ENCODE data around the gene NKX1-1.

DNA sequence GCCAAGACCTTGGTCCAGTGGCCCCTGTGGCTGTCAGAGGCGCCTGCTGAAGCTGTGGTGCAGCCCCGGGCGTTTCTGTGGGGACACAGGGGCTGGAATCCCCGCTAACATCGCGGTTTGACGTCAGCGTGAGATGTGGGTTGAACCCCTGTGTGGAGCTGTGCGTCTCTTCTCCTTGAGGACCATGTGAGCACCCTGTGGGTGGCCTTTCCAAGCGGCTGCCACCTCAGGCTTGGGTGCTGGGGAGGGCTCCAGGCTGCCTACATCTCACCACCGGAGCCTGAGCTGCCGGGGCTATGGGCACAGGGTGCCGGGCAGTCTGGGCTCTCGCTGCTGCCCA lies 31.6 kb downstream of the NKX1-1 start:
- TF ChIP-seq, protein P1, sequence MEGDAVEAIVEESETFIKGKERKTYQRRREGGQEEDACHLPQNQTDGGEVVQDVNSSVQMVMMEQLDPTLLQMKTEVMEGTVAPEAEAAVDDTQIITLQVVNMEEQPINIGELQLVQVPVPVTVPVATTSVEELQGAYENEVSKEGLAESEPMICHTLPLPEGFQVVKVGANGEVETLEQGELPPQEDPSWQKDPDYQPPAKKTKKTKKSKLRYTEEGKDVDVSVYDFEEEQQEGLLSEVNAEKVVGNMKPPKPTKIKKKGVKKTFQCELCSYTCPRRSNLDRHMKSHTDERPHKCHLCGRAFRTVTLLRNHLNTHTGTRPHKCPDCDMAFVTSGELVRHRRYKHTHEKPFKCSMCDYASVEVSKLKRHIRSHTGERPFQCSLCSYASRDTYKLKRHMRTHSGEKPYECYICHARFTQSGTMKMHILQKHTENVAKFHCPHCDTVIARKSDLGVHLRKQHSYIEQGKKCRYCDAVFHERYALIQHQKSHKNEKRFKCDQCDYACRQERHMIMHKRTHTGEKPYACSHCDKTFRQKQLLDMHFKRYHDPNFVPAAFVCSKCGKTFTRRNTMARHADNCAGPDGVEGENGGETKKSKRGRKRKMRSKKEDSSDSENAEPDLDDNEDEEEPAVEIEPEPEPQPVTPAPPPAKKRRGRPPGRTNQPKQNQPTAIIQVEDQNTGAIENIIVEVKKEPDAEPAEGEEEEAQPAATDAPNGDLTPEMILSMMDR (IDR thresholded peaks at IDR 0.05) = no peak
- TF ChIP-seq EZH2phosphoT487 (IDR thresholded peaks at IDR 0.05) (no peak), EZH2 (IDR thresholded peaks at IDR 0.05) (no peak)

Measured in neural progenitor cell (in vitro differentiated cells).